PC-9 (cell line): Measurements from ENCODE around the gene ALDH4A1.

Experiments
- CTCF ChIP-seq: fragments of 200-600 bp; sonication (generic); conservative IDR thresholded peaks from 2 replicates; pipeline ENCODE4 v1.6.1; 2017; ENCODE audit warnings: mixed run types, antibody characterized with exemption, mild to moderate bottlenecking, moderate library complexity
- EZH2 ChIP-seq: fragments of 200-600 bp; sonication (generic); IDR thresholded peaks from 2 replicates; pipeline ENCODE4 v1.8.0; 2017; ENCODE audit warnings: antibody characterized with exemption, low read depth

- TF ChIP-seq CTCF (no peak), EZH2 (no peak)
Observed at GRCh38 chr1:18948913-18949685, 46.7 kb upstream of the ALDH4A1 start.
